Aorta (tissue), 5 donors: ENCODE data around the gene CADM4. TPM values are rescaled to one million over a fixed set of nuclear protein-coding genes. Genes with fewer than 3 reads are reported as not detected.
A peak's percentile ranks its signal among the peaks of the same experiment; 100 is the strongest.
"Not testable (repeated sequence)": the region's sequence is repeated elsewhere in the genome, so short reads cannot be mapped to it uniquely, and the experiment has no call there.

Experiments used
- ATAC-seq: fragments of 200-7000 bp; cut with Tn5 transposase; one replicate; pipeline ENCODE4 v1.9.1; 2022; ENCODE audit warnings: moderate library complexity; ENCODE audit not compliant: low FRiP score
- DNase-seq, 2 donors: peaks; one replicate each; pipeline ENCODE4 v3.0.0-alpha.2; 2020
- H3K27ac ChIP-seq, 2 donors: one replicate each; pipeline ENCODE4 v1.5.1; 2013; ENCODE audit warnings: low read length in 2 of 2, mild to moderate bottlenecking in 2 of 2, moderate library complexity in 2 of 2, control low read depth in 1 of 2, inconsistent platforms in 1 of 2, low read depth in 1 of 2
- H3K27me3 ChIP-seq, 2 donors: one replicate each; pipeline ENCODE4 v1.6.1; 2013; ENCODE audit warnings: control low read depth in 1 of 2, low read length in 1 of 2, mild to moderate bottlenecking in 1 of 2, moderate library complexity in 1 of 2; ENCODE audit not compliant: insufficient read depth in 2 of 2, control insufficient read depth in 1 of 2
- H3K36me3 ChIP-seq, 2 donors: one replicate each; pipeline ENCODE4 v1.6.1; 2013; ENCODE audit warnings: control low read depth in 1 of 2, low read length in 1 of 2, mild to moderate bottlenecking in 1 of 2; ENCODE audit not compliant: insufficient read depth in 2 of 2, control insufficient read depth in 1 of 2
- H3K4me1 ChIP-seq, 2 donors: one replicate each; pipeline ENCODE4 v1.6.1; 2013; ENCODE audit warnings: low read length in 2 of 2, control low read depth in 1 of 2, mild to moderate bottlenecking in 1 of 2, moderate library complexity in 1 of 2; ENCODE audit not compliant: insufficient read depth in 2 of 2, control insufficient read depth in 1 of 2
- H3K4me3 ChIP-seq, 2 donors: one replicate each; pipeline ENCODE4 v1.5.1; 2013; ENCODE audit warnings: low read length in 2 of 2, control low read depth in 1 of 2, mild to moderate bottlenecking in 1 of 2
- H3K9me3 ChIP-seq: one replicate; pipeline ENCODE4 v1.6.1; 2013; ENCODE audit warnings: mild to moderate bottlenecking, low read length; ENCODE audit not compliant: control insufficient read depth
- WGBS, 2 donors: extraction: QIAGEN DNeasy Blood & Tissue Kit; methylation state at CpG; one replicate each; pipeline ENCODE4 v1.1.7; 2013; 5-methylcytosine and 5-hydroxymethylcytosine counted together
- intact Hi-C, 2 donors: fragments of 100-400 bp; cut with DNase I; formaldehyde crosslinking; loops; one replicate each; pipeline versions ENCODE4 v1.14.2 to v1.15.0; 2022
- polyA plus RNA-seq, 2 donors: library from polyadenylated mRNA; stranded (reverse); fragments of 200-250 nt; gene quantifications; one replicate each; pipeline ENCODE4 v1.2.3, GENCODE V29; 2013
- total RNA-seq, 2 donors: library from RNA; stranded (reverse); fragmentation: NEBNext Ultra II Directional; extraction: Animal tissue kit (Norgen Biotek cat#: 25700); gene quantifications; one replicate each; pipeline ENCODE4 v1.2.1, GENCODE V29; 2021
- donor health status: healthy with polysubstance abuse.
- donor health status: Bipolar disorder and iron deficiency.
- donor health status: DM: no; HTN: no; CAD: no.
- donor health status: DM: no; HTN: no; CAD: no.
- donor health status: DM: yes; HTN: yes; CAD: no.

CADM4 gene
- total and polyA plus RNA-seq, 4 donors = 2.9 to 8.1 (median 4.8) TPM

- 68 to 69% methylated on average over 2 of the region's 2 CpGs for WGBS, 2 donors
- H3K27me3 ChIP-seq = no peaks in the 10 kb centered on the region
These were observed 1.7 kb upstream of the CADM4 start for GRCh38 chr19:43641333-43641732.

GRCh38 chr19:43640424-43640757, 741 bp upstream of the CADM4 start:
- ATAC-seq = no peak
- Histone ChIP-seq H3K4me1 (no peaks in the 10 kb centered on the region), H3K4me3 (no peak overlapping the region), H3K9me3 (no peaks in the 10 kb centered on the region), H3K27ac (no peak overlapping the region), H3K27me3 (no peaks in the 10 kb centered on the region), H3K36me3 (no peaks in the 10 kb centered on the region)
- DNase-seq = no peak
- intact Hi-C loops = no loop called here
- 4 to 7% methylated on average over 5 to 9 of the region's 9 CpGs for WGBS, 2 donors

More at GRCh38 chr19:43641333-43641732, 1.7 kb upstream of the CADM4 start:
- no peaks in the 10 kb centered on the region for H3K4me1 ChIP-seq
- peaks cover 2% of the 10 kb centered on the region for H3K9me3 ChIP-seq
- H3K27ac ChIP-seq = no peak overlapping the region
- no peaks in the 10 kb centered on the region for H3K36me3 ChIP-seq
- intact Hi-C loops = no loop called here
- DNase-seq = no peak
- H3K4me3 ChIP-seq = no peak overlapping the region
- no peak for ATAC-seq

- intact Hi-C loops = no loop called here
- Histone ChIP-seq H3K27ac (no peak overlapping the region), H3K4me3 (peak overlapping the region; percentile 46 to 63), H3K36me3 (no peaks in the 10 kb centered on the region), H3K9me3 (no peaks in the 10 kb centered on the region), H3K27me3 (no peaks in the 10 kb centered on the region), H3K4me1 (no peaks in the 10 kb centered on the region)
- DNase-seq (no peak), ATAC-seq (no peak)
- WGBS, 2 donors = 15 to 29% methylated on average over 7 to 18 of the region's 18 CpGs
These were observed 593 bp downstream of the CADM4 start for GRCh38 chr19:43638995-43639518.

GRCh38 chr19:43638214-43638994, 1.2 kb downstream of the CADM4 start:
- Histone ChIP-seq H3K27ac (no peak overlapping the region), H3K4me3 (no peak overlapping the region), H3K4me1 (no peaks in the 10 kb centered on the region), H3K9me3 (no peaks in the 10 kb centered on the region), H3K36me3 (no peaks in the 10 kb centered on the region), H3K27me3 (no peaks in the 10 kb centered on the region)
- WGBS, 2 donors = 78 to 84% methylated on average over 13 of the region's 13 CpGs
- ATAC-seq (no peak), DNase-seq (no peak)
- intact Hi-C loops = no loop called here

GRCh38 chr19:43636121-43636683, 3.4 kb downstream of the CADM4 start:
- H3K4me3 ChIP-seq = no peak overlapping the region
- H3K9me3 ChIP-seq = no peaks in the 10 kb centered on the region
- ATAC-seq (no peak), DNase-seq (no peak)
- intact Hi-C loops = no loop called here
- no peak overlapping the region for H3K27ac ChIP-seq
- WGBS, 2 donors = 78 to 81% methylated on average over 14 of the region's 14 CpGs
- H3K4me1 ChIP-seq = no peaks in the 10 kb centered on the region
- no peaks in the 10 kb centered on the region for H3K36me3 ChIP-seq
- H3K27me3 ChIP-seq = no peaks in the 10 kb centered on the region

GRCh38 chr19:43635561-43635940, 4.1 kb downstream of the CADM4 start:
- DNase-seq, H3K9me3 ChIP-seq, H3K36me3 ChIP-seq, H3K27ac ChIP-seq, intact Hi-C loops, ATAC-seq, H3K27me3 ChIP-seq, H3K4me1 ChIP-seq, H3K4me3 ChIP-seq: not testable (repeated sequence)
- 43 to 55% methylated on average over 2 of the region's 2 CpGs for WGBS, 2 donors

- no peak overlapping the region for H3K4me3 ChIP-seq
- no peaks in the 10 kb centered on the region for H3K9me3 ChIP-seq
- no peaks in the 10 kb centered on the region for H3K27me3 ChIP-seq
- 23 to 29% methylated on average over 17 of the region's 17 CpGs for WGBS, 2 donors
- H3K4me1 ChIP-seq = no peaks in the 10 kb centered on the region
- H3K36me3 ChIP-seq = no peaks in the 10 kb centered on the region
- ATAC-seq (no peak), DNase-seq (no peak)
- no peak overlapping the region for H3K27ac ChIP-seq
- intact Hi-C loops = no loop called here
These were observed 4.6 kb downstream of the CADM4 start for GRCh38 chr19:43634872-43635560.

- intact Hi-C loops = no loop called here
- Histone ChIP-seq H3K4me3 (no peak overlapping the region), H3K9me3 (no peaks in the 10 kb centered on the region), H3K27me3 (no peaks in the 10 kb centered on the region), H3K4me1 (no peaks in the 10 kb centered on the region), H3K36me3 (no peaks in the 10 kb centered on the region), H3K27ac (no peak overlapping the region)
- DNase-seq (no peak), ATAC-seq (no peak)
- WGBS, 2 donors = 34 to 41% methylated on average over 4 to 5 of the region's 5 CpGs
These were observed 5.2 kb downstream of the CADM4 start for GRCh38 chr19:43634506-43634871.
